Effector memory CD8-positive, alpha-beta T cell (primary cell): ENCODE data around the gene DRD2.

ENCODE experiments used
- ATAC-seq: fragments of 150-1000 bp; cut with Tn5 transposase; replicated peaks from 2 replicates; pipeline ENCODE4 v1.10.0; 2021; ENCODE audit warnings: mild to moderate bottlenecking, moderate library complexity
- DNase-seq, 3 experiments: peaks; one replicate each; pipeline ENCODE4 v3.0.0; 2021
- H3K27ac Mint-ChIP-seq, 2 donors: one replicate each; pipeline ENCODE4 v1.8.0; 2022; ENCODE audit warnings: mild to moderate bottlenecking in 2 of 2, mixed read lengths in 2 of 2, moderate library complexity in 2 of 2
- H3K27me3 Mint-ChIP-seq, 2 donors: one replicate each; pipeline ENCODE4 v1.8.0; 2022; ENCODE audit warnings: mixed read lengths in 2 of 2
- H3K36me3 Mint-ChIP-seq: one replicate; pipeline ENCODE4 v1.8.0; 2022; ENCODE audit warnings: mild to moderate bottlenecking, moderate library complexity, mixed read lengths; ENCODE audit not compliant: insufficient read depth
- H3K4me1 Mint-ChIP-seq, 2 donors: one replicate each; pipeline ENCODE4 v1.8.0; 2022; ENCODE audit warnings: low read depth in 2 of 2, mixed read lengths in 2 of 2
- H3K4me3 Mint-ChIP-seq, 2 donors: one replicate each; pipeline ENCODE4 v1.8.0; 2022; ENCODE audit warnings: mild to moderate bottlenecking in 2 of 2, mixed read lengths in 2 of 2, moderate library complexity in 2 of 2
- H3K9me3 Mint-ChIP-seq, 2 donors: one replicate each; pipeline ENCODE4 v1.8.0; 2022; ENCODE audit warnings: mixed read lengths in 2 of 2

Gene DRD2

GRCh38 chr11:113382121-113382520 lies 93.1 kb downstream of the DRD2 start:
- ATAC-seq = no peak
- Mint-ChIP-seq H3K36me3 (no peaks in the 10 kb centered on the region), H3K27me3 (peaks cover 0 to 3% of the 10 kb centered on the region in 2 donors), H3K4me1 (no peaks in the 10 kb centered on the region), H3K4me3 (no peak overlapping the region), H3K27ac (no peak overlapping the region), H3K9me3 (no peaks in the 10 kb centered on the region)
- DNase-seq = no peak

DNA sequence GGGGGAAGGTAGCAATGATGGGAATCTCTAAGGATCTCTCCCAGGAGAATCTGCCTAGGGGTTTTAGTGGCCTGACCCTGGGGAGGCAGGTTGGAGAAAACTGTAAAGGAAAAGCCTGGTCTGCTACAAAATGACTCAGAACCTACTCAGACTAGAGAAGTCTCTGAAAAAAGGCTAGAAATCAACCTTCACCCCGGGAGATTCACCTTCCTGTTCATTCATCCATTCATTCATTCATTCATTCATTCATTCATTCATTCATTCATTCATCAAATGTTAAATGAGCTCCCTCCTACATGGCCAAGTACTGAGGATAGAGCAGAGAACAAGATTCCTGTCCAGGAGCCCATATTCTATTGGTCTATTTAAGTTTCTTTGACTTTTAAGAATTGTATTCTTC lies 96.5 kb downstream of the DRD2 start:
- Mint-ChIP-seq H3K9me3 (no peaks in the 10 kb centered on the region), H3K4me1 (peaks cover 0 to 4% of the 10 kb centered on the region in 2 donors), H3K4me3 (no peak overlapping the region), H3K27me3 (no peaks in the 10 kb centered on the region), H3K27ac (no peak overlapping the region), H3K36me3 (no peaks in the 10 kb centered on the region)
- no peak for DNase-seq
- ATAC-seq = no peak

- DNase-seq = no peak
These were observed 97.4 kb downstream of the DRD2 start for GRCh38 chr11:113377681-113378412.

DNA sequence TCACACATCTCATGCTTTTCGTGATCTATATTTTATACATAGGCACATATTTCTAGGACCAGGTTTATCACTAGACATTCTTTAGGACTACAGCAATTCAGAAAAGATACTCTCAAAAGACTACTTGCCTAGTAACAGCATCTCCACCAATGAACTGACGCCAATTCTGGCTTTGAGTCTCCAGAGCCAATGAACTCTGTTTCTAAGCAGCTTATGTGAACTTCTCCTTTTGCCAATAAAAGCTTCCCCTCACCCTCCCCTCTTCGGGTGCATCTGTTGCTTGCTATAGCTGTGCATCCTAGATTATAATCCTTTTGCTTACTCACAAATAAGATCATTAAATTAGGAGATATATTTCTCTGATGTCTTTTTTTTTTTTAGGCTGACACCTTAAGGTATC lies 99.0 kb downstream of the DRD2 start:
- DNase-seq (no peak), ATAC-seq (no peak)
- Mint-ChIP-seq H3K27ac (no peak overlapping the region), H3K9me3 (no peaks in the 10 kb centered on the region), H3K4me3 (no peak overlapping the region), H3K27me3 (no peaks in the 10 kb centered on the region), H3K36me3 (no peaks in the 10 kb centered on the region), H3K4me1 (peaks cover 0 to 4% of the 10 kb centered on the region in 2 donors)

More at GRCh38 chr11:113377681-113378412, 97.4 kb downstream of the DRD2 start:
- Mint-ChIP-seq H3K4me3 (no peak overlapping the region), H3K9me3 (no peaks in the 10 kb centered on the region), H3K36me3 (no peaks in the 10 kb centered on the region), H3K4me1 (peaks cover 0 to 4% of the 10 kb centered on the region in 2 donors), H3K27me3 (no peaks in the 10 kb centered on the region), H3K27ac (no peak overlapping the region)
- ATAC-seq = no peak

- no peaks in the 10 kb centered on the region for H3K36me3 Mint-ChIP-seq
These were observed 99.8 kb downstream of the DRD2 start for GRCh38 chr11:113375402-113375801.

DNA sequence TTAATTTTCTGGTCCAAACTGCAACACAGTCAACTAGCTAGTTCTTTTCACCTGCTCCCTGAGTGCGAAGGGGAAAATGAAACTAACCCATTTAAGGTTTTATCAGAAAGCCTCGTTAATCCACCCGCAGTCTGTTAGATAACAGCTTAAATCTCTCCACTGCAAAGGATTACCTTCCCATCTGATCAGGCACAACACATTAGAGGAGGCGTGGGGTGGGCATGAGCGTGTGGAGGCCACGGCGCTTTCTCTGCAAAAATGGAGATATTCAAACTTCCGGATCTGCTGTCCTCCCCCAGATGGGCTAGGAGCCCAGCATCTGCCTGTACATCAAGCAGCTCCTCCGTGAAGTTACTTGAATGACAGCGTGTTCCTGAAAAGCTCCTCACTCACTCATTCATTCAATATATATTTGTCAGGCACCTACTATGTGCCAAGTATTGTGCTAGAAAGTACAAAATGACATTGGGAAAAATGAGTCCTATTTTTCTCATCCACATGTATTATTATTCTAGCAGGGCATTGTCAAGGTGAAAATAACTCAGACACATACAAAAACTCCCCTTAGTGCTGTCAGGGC lies 101.1 kb downstream of the DRD2 start:
- Mint-ChIP-seq H3K9me3 (no peaks in the 10 kb centered on the region), H3K4me3 (no peak overlapping the region), H3K36me3 (no peaks in the 10 kb centered on the region)

More at GRCh38 chr11:113375402-113375801, 99.8 kb downstream of the DRD2 start:
- Mint-ChIP-seq H3K4me3 (no peak overlapping the region), H3K9me3 (no peaks in the 10 kb centered on the region), H3K4me1 (peaks cover 0 to 4% of the 10 kb centered on the region in 2 donors), H3K27ac (no peak overlapping the region), H3K27me3 (no peaks in the 10 kb centered on the region)
- no peak for DNase-seq
- no peak for ATAC-seq

DNA sequence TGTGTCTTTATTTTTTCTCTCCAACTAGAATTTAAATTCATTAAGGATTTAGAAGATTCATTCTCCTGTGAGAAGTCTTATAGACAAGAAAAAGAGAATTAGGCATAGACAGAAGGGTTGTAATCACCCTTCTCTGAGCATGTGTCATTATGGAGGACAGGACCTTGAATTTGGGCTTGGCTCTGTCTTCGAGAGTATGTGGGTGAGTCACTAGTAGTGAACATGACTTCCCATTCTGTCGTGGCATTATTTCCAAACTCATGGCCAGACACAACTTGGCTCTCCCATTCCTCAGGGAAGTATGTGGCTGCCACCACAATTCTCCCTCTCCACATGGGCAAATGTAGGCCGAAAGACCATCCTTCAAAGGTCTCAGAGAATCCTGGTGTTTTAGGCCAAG lies 101.9 kb downstream of the DRD2 start:
- ATAC-seq (no peak), DNase-seq (no peak)
- Mint-ChIP-seq H3K27me3 (no peaks in the 10 kb centered on the region), H3K4me3 (no peak overlapping the region), H3K36me3 (no peaks in the 10 kb centered on the region), H3K9me3 (no peaks in the 10 kb centered on the region), H3K4me1 (peaks cover 0 to 4% of the 10 kb centered on the region in 2 donors), H3K27ac (no peak overlapping the region)

More for the DNA sequence above, 101.1 kb downstream of the DRD2 start:
- Mint-ChIP-seq H3K27me3 (no peaks in the 10 kb centered on the region), H3K27ac (peak overlapping the region in 1 of 2 donors; percentile 39), H3K4me1 (peaks cover 0 to 4% of the 10 kb centered on the region in 2 donors)
- no peak for DNase-seq
- ATAC-seq = no peak

GRCh38 chr11:113372309-113372708 lies 102.9 kb downstream of the DRD2 start:
- Mint-ChIP-seq H3K4me1 (peaks cover 0 to 4% of the 10 kb centered on the region in 2 donors), H3K4me3 (no peak overlapping the region), H3K27me3 (no peaks in the 10 kb centered on the region), H3K9me3 (no peaks in the 10 kb centered on the region), H3K36me3 (no peaks in the 10 kb centered on the region), H3K27ac (no peak overlapping the region)
- no peak for ATAC-seq
- DNase-seq = no peak

- Mint-ChIP-seq H3K4me3 (no peak overlapping the region), H3K27me3 (no peaks in the 10 kb centered on the region), H3K36me3 (peaks cover 1% of the 10 kb centered on the region), H3K4me1 (peaks cover 10 to 16% of the 10 kb centered on the region in 2 donors), H3K9me3 (no peaks in the 10 kb centered on the region), H3K27ac (peak overlapping the region; percentile 41 to 67)
- no peak for ATAC-seq
- no peak for DNase-seq
These were observed 104.6 kb downstream of the DRD2 start for GRCh38 chr11:113370634-113371033.

GRCh38 chr11:113369411-113369810 lies 105.8 kb downstream of the DRD2 start:
- Mint-ChIP-seq H3K36me3 (peaks cover 5% of the 10 kb centered on the region), H3K27ac (no peak overlapping the region), H3K27me3 (no peaks in the 10 kb centered on the region), H3K9me3 (no peaks in the 10 kb centered on the region), H3K4me1 (peaks cover 10 to 16% of the 10 kb centered on the region in 2 donors), H3K4me3 (no peak overlapping the region)
- no peak for ATAC-seq
- DNase-seq = no peak

- Mint-ChIP-seq H3K4me1 (peaks cover 15 to 24% of the 10 kb centered on the region in 2 donors), H3K9me3 (no peaks in the 10 kb centered on the region), H3K27ac (peak overlapping the region; percentile 26 to 86), H3K27me3 (no peaks in the 10 kb centered on the region), H3K4me3 (no peak overlapping the region), H3K36me3 (peaks cover 13% of the 10 kb centered on the region)
- ATAC-seq = peak; percentile 31
- DNase-seq = no peak
These were observed 109.3 kb downstream of the DRD2 start for GRCh38 chr11:113365895-113366294.

DNA sequence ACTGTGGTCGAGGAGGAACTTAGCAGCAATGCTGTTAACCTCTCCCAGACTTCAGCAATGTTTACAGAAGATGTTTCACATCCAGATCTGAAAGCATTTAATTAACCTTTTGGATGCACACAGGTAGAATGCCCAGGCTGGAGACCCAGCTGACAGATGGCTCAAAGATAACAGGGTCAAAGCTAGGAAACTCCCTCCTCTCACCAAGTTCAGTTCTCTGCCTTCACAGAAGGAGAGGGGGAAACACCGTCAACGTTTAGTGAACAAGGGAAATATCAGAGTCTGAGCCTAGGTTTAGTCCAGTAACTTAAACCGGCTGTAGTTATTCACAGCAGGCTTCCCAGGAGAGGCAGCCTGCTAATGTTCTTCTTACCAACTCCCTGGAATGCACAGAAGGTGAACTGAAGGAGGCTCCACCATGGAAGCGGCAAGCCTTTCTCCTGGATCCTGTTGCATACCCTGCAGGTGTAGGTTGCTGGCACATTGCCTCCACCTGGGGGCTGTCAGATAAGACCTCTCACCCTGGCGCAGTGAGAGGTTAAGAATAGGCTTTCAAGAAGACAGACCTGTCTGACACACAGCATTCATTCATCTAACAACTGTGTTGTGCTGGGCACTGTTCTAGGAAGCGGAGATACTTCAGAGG lies 111.1 kb downstream of the DRD2 start:
- Mint-ChIP-seq H3K27ac (no peak overlapping the region), H3K4me3 (no peak overlapping the region), H3K9me3 (no peaks in the 10 kb centered on the region), H3K27me3 (no peaks in the 10 kb centered on the region), H3K4me1 (peaks cover 15 to 24% of the 10 kb centered on the region in 2 donors), H3K36me3 (peaks cover 26% of the 10 kb centered on the region)
- ATAC-seq (no peak), DNase-seq (no peak)

GRCh38 chr11:113363406-113363805 lies 111.8 kb downstream of the DRD2 start:
- no peak for DNase-seq
- Mint-ChIP-seq H3K27me3 (no peaks in the 10 kb centered on the region), H3K36me3 (peaks cover 32% of the 10 kb centered on the region), H3K9me3 (no peaks in the 10 kb centered on the region), H3K27ac (no peak overlapping the region), H3K4me3 (no peak overlapping the region), H3K4me1 (peaks cover 15 to 24% of the 10 kb centered on the region in 2 donors)
- no peak for ATAC-seq
